GM12878 (cell line): ENCODE results near the gene HMGCR. TPM values are rescaled to one million over a fixed set of nuclear protein-coding genes. Genes with fewer than 3 reads are reported as not detected.

Experiments
- ATAC-seq: fragments of 200-7000 bp; cut with Tn5 transposase; 3 replicates; pipeline ENCODE4 v1.9.1; 2020; ENCODE audit warnings: mild to moderate bottlenecking, moderate library complexity
- BruUV-seq: library from RNA; stranded (reverse); fragments of 400-500 nt; replicated peaks from 2 replicates; lab custom pipeline; 2021; lab: Mats Ljungman, UMichigan
- CTCF ChIA-PET: fragments of 300-600 bp; sonication (Branson Sonifier 250); formaldehyde crosslinking; extraction: SDS; loops from one replicate; lab custom pipeline; 2021; ENCODE audit warnings: inconsistent platforms; lab: Yijun Ruan, JAX
- POLR2A ChIA-PET: fragments of 350-600 bp; formaldehyde crosslinking; extraction: SDS; loops from one replicate; lab custom pipeline; 2021; ENCODE audit warnings: inconsistent platforms; lab: Charles Lee
- RAD21 ChIA-PET: fragments of 300-600 bp; sonication (Branson Sonifier 250); formaldehyde crosslinking; loops from one replicate; lab custom pipeline; 2023; ENCODE audit warnings: antibody characterized with exemption; ENCODE audit not compliant: unreplicated experiment; lab: Charles Lee
- SMC1A ChIA-PET: fragments of 300-600 bp; sonication (Branson Sonifier 250); formaldehyde crosslinking; loops from one replicate; lab custom pipeline; 2023; ENCODE audit not compliant: unreplicated experiment, uncharacterized antibody; lab: Charles Lee
- DNase-seq: peaks from one replicate; pipeline ENCODE4 v3.0.0-alpha.2; 2011; ENCODE audit warnings: low read depth, low spot score
- FAIRE-seq: peaks from 3 replicates; lab custom pipeline; 2011; peaks lifted over from hg19 to GRCh38; lab: Jason Lieb, UNC
- H2AFZ ChIP-seq: 2 replicates; pipeline ENCODE4 v1.6.0; 2011; ENCODE audit warnings: low read depth, low read length, control low read depth; ENCODE audit not compliant: control insufficient read depth
- H3K27ac ChIP-seq: 2 replicates; pipeline ENCODE4 v1.5.1; 2011; ENCODE audit warnings: control low read depth; ENCODE audit not compliant: control insufficient read depth, insufficient read depth
- H3K27me3 ChIP-seq, 2 experiments: replicated peaks in 1 of 2; 2 replicates each; pipeline versions ENCODE4 v1.6.0 to v1.6.1; 2011; ENCODE audit warnings: low read length in 1 of 2; ENCODE audit not compliant: control insufficient read depth in 2 of 2, insufficient read depth in 2 of 2
- H3K36me3 ChIP-seq, 2 experiments: 2 replicates each; pipeline ENCODE4 v1.5.1; 2011; ENCODE audit warnings: low read length in 1 of 2; ENCODE audit not compliant: control insufficient read depth in 2 of 2, insufficient read depth in 2 of 2
- H3K4me1 ChIP-seq: 2 replicates; pipeline ENCODE4 v1.6.1; 2011; ENCODE audit warnings: mild to moderate bottlenecking, low read length, moderate library complexity, mixed read lengths; ENCODE audit not compliant: control insufficient read depth, insufficient read depth
- H3K4me2 ChIP-seq: 2 replicates; pipeline ENCODE4 v1.6.0; 2011; ENCODE audit warnings: control low read depth; ENCODE audit not compliant: control insufficient read depth, insufficient read depth
- H3K4me3 ChIP-seq: fragments of 200-600 bp; sonication (generic); 2 replicates; pipeline ENCODE4 v1.5.1; 2016
- H3K79me2 ChIP-seq: 2 replicates; pipeline ENCODE4 v1.6.0; 2011; ENCODE audit warnings: low read length; ENCODE audit not compliant: control insufficient read depth, insufficient read depth
- H3K9ac ChIP-seq: 2 replicates; pipeline ENCODE4 v1.8.0; 2011; ENCODE audit warnings: low read length, control low read depth, mixed read lengths; ENCODE audit not compliant: control insufficient read depth, insufficient read depth
- H3K9me3 ChIP-seq: replicated peaks from 3 replicates; pipeline ENCODE4 v1.5.1; 2011; ENCODE audit warnings: mild to moderate bottlenecking, low read length; ENCODE audit not compliant: control insufficient read depth, insufficient read depth
- H4K20me1 ChIP-seq: 2 replicates; pipeline ENCODE4 v1.6.0; 2011; ENCODE audit not compliant: control insufficient read depth, insufficient read depth
- CBX5 ChIP-seq: sonication (generic); IDR thresholded peaks from 2 replicates; pipeline ENCODE4 v1.6.1; 2016; ENCODE audit warnings: low read depth, moderate library complexity, mild to moderate bottlenecking, inconsistent platforms
- CHD1 ChIP-seq: IDR thresholded peaks from 2 replicates; pipeline ENCODE4 v1.6.1; 2012; ENCODE audit warnings: low read depth, low read length, improper control_type of control experiment
- CHD2 ChIP-seq: IDR thresholded peaks from 2 replicates; pipeline ENCODE4 v1.6.1; 2011; ENCODE audit warnings: low read depth, low read length, improper control_type of control experiment, borderline replicate concordance
- CREM ChIP-seq: IDR thresholded peaks from 2 replicates; pipeline ENCODE4 v1.6.1; 2014; ENCODE audit warnings: antibody characterized with exemption, low read depth
- IKZF2 ChIP-seq, 2 experiments: fragments of 450-650 bp; IDR thresholded peaks; 2 replicates each; pipeline ENCODE4 v1.6.1; 2017; ENCODE audit warnings: mild to moderate bottlenecking in 2 of 2, moderate library complexity in 2 of 2
- IRF4 ChIP-seq: IDR thresholded peaks from 2 replicates; pipeline ENCODE4 v1.6.1; 2011; ENCODE audit warnings: low read depth, low read length
- LARP7 ChIP-seq: fragments of 450-650 bp; IDR thresholded peaks from 2 replicates; pipeline ENCODE4 v1.6.1; 2017; ENCODE audit warnings: mild to moderate bottlenecking
- MEF2A ChIP-seq: IDR thresholded peaks from 2 replicates; pipeline ENCODE4 v1.6.1; 2011; ENCODE audit warnings: low read depth, mild to moderate bottlenecking, low read length, moderate library complexity; ENCODE audit not compliant: insufficient read depth
- NFXL1 ChIP-seq: fragments of 450-650 bp; IDR thresholded peaks from 2 replicates; pipeline ENCODE4 v1.6.1; 2017; ENCODE audit warnings: antibody characterized with exemption, mild to moderate bottlenecking, borderline replicate concordance
- NFYB ChIP-seq: IDR thresholded peaks from 2 replicates; pipeline ENCODE4 v1.6.1; 2011; ENCODE audit warnings: low read depth, mild to moderate bottlenecking, low read length, improper control_type of control experiment, moderate library complexity; ENCODE audit not compliant: insufficient read depth
- RAD21 ChIP-seq: IDR thresholded peaks from 2 replicates; pipeline ENCODE4 v1.6.1; 2011; ENCODE audit warnings: mild to moderate bottlenecking, low read depth, low read length, moderate library complexity; ENCODE audit not compliant: insufficient read depth
- SMAD5 ChIP-seq: IDR thresholded peaks from 2 replicates; pipeline ENCODE4 v1.6.1; 2016; ENCODE audit warnings: antibody characterized with exemption, low read depth
- YY1 ChIP-seq: IDR thresholded peaks from 2 replicates; pipeline ENCODE4 v1.6.1; 2011; ENCODE audit warnings: low read depth, mild to moderate bottlenecking, low read length
- ZNF207 ChIP-seq: fragments of 450-650 bp; IDR thresholded peaks from 2 replicates; pipeline ENCODE4 v1.6.1; 2014; ENCODE audit warnings: antibody characterized with exemption, mild to moderate bottlenecking, borderline replicate concordance
- WGBS: methylation state at CpG from one replicate; pipeline ENCODE4 v1.1.6; 2016; ENCODE audit warnings: low lambda C conversion rate; ENCODE audit not compliant: insufficient replicate concordance, insufficient coverage; ENCODE audit errors: missing lambda C conversion rate; 5-methylcytosine and 5-hydroxymethylcytosine counted together
- in situ Hi-C: fragments of 300-500 bp; cut with MboI; formaldehyde crosslinking; loops from 9 replicates; pipeline ENCODE4 v1.14.3; 2018; ENCODE audit warnings: mixed read lengths
- intact Hi-C: fragments of 100-400 bp; cut with micrococcal nuclease; formaldehyde crosslinking; loops from one replicate; pipeline ENCODE4 v1.14.2; 2022; ENCODE audit not compliant: unreplicated experiment
- polyA plus RNA-seq, 11 experiments: library from polyadenylated mRNA; depleted of rRNA in 4 of 11; unstranded in 6 of 11; stranded (reverse) in 5 of 11; fragments of >200 nt; fragmentation: Nextera tagmentation in 4 of 11; fragmentation: Illumina TruSeq in 1 of 11; extraction: Ambion mirVana in 4 of 11; extraction: Trizol in 1 of 11; gene quantifications; 1 replicate in 1 of 11; 2 replicates in 10 of 11; pipeline versions ENCODE4 v1.2.1 to v1.2.3, GENCODE V29; 2011 to 2016; ENCODE audit warnings: inconsistent platforms in 2 of 11, missing spikeins in 2 of 11, low read depth in 1 of 11
- total RNA-seq, 4 experiments: library from RNA; depleted of rRNA in 3 of 4; stranded (reverse); fragments of >200 nt in 3 of 4; fragmentation: Illumina TruSeq in 1 of 4; extraction: Trizol in 1 of 4; gene quantifications; 2 replicates each; pipeline versions ENCODE4 v1.2.1 to v1.2.3, GENCODE V29; 2013 to 2021
- TF ChIP-seq, protein P1 (sequence below): IDR thresholded peaks from 2 replicates; pipeline ENCODE4 v1.6.1; 2011; ENCODE audit warnings: low read depth, mild to moderate bottlenecking, low read length, moderate library complexity, borderline replicate concordance; ENCODE audit errors: extremely low read depth
- TF ChIP-seq, protein P2 (sequence below): fragments of 450-650 bp; IDR thresholded peaks from 2 replicates; pipeline ENCODE4 v1.6.1; 2018; ENCODE audit warnings: mild to moderate bottlenecking, low read depth, moderate library complexity; ENCODE audit not compliant: partially characterized antibody

HMGCR gene
- total and polyA plus RNA-seq, 10 of the 15 experiments (the other 5 are each of a cell fraction or from before 2014, with no cell fraction given), result 30.8 to 119 (median 73.9) TPM

DNA sequence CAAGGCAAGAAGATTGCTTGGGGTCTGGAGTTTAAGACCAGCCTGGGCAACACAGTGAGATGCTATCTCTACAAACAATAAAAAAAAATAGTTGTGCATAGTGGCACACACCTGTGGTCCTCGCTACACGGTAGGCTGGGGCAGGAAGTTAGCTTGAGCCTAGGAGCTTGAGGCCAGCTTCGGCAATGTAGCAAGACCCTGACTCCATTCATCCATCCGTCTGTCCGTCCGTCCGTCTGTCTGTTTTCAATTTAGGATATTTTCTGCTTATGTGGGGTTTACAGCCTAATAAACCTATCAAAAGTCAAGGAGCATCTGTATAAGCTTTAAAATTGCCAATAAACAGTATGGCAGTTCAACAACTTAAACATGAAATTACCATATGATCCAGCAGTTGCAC lies 19.7 kb downstream of the HMGCR start:
- no peaks in the 10 kb centered on the region for H3K9me3 ChIP-seq
- H3K27ac ChIP-seq, result no peak overlapping the region
- POLR2A ChIA-PET, result no interaction called here
- H3K4me1 ChIP-seq, result no peaks in the 10 kb centered on the region
- no peaks in the 10 kb centered on the region for H4K20me1 ChIP-seq
- no TSS peak for BruUV-seq
- TF ChIP-seq IKZF2 (IDR thresholded peaks at IDR 0.05), result no peak
- TF ChIP-seq NFXL1, result no peak
- TF ChIP-seq, protein P1, sequence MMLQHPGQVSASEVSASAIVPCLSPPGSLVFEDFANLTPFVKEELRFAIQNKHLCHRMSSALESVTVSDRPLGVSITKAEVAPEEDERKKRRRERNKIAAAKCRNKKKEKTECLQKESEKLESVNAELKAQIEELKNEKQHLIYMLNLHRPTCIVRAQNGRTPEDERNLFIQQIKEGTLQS, result no peak
- TF ChIP-seq NFYB, result no peak
- TF ChIP-seq SMAD5, result no peak
- intact Hi-C loops (loop anchor here (10.0 kb wide), 1 partner anchor 58 kb away; no protein-coding TSS in a partner anchor), in situ Hi-C loops (no loop called here)
- SMC1A ChIA-PET, result interaction anchor here (0.7 to 3.3 kb wide), 3 partner anchors 15 to 19 kb away, joined by 3 to 10 read pairs (median 3); no protein-coding TSS in a partner anchor
- CTCF ChIA-PET, result interaction anchor here (0.8 kb wide), 1 partner anchor 324 kb away, joined by 3 read pairs; no protein-coding TSS in a partner anchor
- 97% methylated on average over 7 of the region's 7 CpGs for WGBS
- RAD21 ChIA-PET, result no interaction called here
- no peak for ATAC-seq
- H2AFZ ChIP-seq, result no peak overlapping the region
- H3K4me3 ChIP-seq, result no peak overlapping the region
- no peak overlapping the region for H3K9ac ChIP-seq
- no peak for DNase-seq
- no peak for FAIRE-seq
- no peak overlapping the region for H3K4me2 ChIP-seq
- H3K27me3 ChIP-seq, result no peaks in the 10 kb centered on the region
- peaks cover 9 to 63% of the 10 kb centered on the region in 2 experiments for H3K36me3 ChIP-seq
- no peaks in the 10 kb centered on the region for H3K79me2 ChIP-seq

GRCh38 chr5:75358117-75358516 lies 21.1 kb downstream of the HMGCR start:
- WGBS, result 96% methylated on average over 3 of the region's 3 CpGs
- ChIA-PET POLR2A (interaction anchor here (1.0 kb wide), 1 partner anchor 21 kb away, joined by 3 read pairs; the partner anchor contains the start of gene HMGCR), SMC1A (interaction anchor here (1.2 to 1.7 kb wide), 4 partner anchors 10 to 311 kb away, joined by 3 to 5 read pairs (median 4); no protein-coding TSS in a partner anchor), CTCF (interaction anchor here (1.0 kb wide), 1 partner anchor 185 kb away, joined by 3 read pairs; no protein-coding TSS in a partner anchor), RAD21 (interaction anchor here (0.8 kb wide), 1 partner anchor 21 kb away, joined by 3 read pairs; the partner anchor contains the start of gene HMGCR)
- Histone ChIP-seq H3K4me2 (no peak overlapping the region), H3K36me3 (peaks cover 9 to 58% of the 10 kb centered on the region in 2 experiments), H3K27ac (no peak overlapping the region), H2AFZ (no peak overlapping the region), H3K79me2 (no peaks in the 10 kb centered on the region), H3K9ac (no peak overlapping the region), H3K4me3 (no peak overlapping the region), H3K4me1 (no peaks in the 10 kb centered on the region), H3K9me3 (no peaks in the 10 kb centered on the region), H4K20me1 (no peaks in the 10 kb centered on the region), H3K27me3 (no peaks in the 10 kb centered on the region)
- ATAC-seq, result no peak
- DNase-seq, result no peak
- BruUV-seq, result no TSS peak
- intact Hi-C loops, result loop anchor here (10.0 kb wide), 1 partner anchor 57 kb away; no protein-coding TSS in a partner anchor
- in situ Hi-C loops, result no loop called here
- no peak for FAIRE-seq
- TF ChIP-seq RAD21 (no peak), CHD1 (no peak), IRF4 (no peak), LARP7 (no peak), ZNF207 (no peak), YY1 (no peak), CREM (no peak), MEF2A (no peak), CHD2 (no peak), CBX5 (no peak)
- TF ChIP-seq, protein P2, sequence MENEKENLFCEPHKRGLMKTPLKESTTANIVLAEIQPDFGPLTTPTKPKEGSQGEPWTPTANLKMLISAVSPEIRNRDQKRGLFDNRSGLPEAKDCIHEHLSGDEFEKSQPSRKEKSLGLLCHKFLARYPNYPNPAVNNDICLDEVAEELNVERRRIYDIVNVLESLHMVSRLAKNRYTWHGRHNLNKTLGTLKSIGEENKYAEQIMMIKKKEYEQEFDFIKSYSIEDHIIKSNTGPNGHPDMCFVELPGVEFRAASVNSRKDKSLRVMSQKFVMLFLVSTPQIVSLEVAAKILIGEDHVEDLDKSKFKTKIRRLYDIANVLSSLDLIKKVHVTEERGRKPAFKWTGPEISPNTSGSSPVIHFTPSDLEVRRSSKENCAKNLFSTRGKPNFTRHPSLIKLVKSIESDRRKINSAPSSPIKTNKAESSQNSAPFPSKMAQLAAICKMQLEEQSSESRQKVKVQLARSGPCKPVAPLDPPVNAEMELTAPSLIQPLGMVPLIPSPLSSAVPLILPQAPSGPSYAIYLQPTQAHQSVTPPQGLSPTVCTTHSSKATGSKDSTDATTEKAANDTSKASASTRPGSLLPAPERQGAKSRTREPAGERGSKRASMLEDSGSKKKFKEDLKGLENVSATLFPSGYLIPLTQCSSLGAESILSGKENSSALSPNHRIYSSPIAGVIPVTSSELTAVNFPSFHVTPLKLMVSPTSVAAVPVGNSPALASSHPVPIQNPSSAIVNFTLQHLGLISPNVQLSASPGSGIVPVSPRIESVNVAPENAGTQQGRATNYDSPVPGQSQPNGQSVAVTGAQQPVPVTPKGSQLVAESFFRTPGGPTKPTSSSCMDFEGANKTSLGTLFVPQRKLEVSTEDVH, result no peak
